Endothelial cell of umbilical vein (primary cell): Measurements from ENCODE around the gene MDN1.

ENCODE experiments used
- CTCF ChIP-seq, 2 donors: IDR thresholded peaks; 1 replicate in 1 of 2; 2 replicates in 1 of 2; pipeline ENCODE4 v1.5.1; 2011; ENCODE audit warnings: low read length in 2 of 2, mild to moderate bottlenecking in 2 of 2, moderate library complexity in 2 of 2, control low read depth in 1 of 2, inconsistent platforms in 1 of 2, low read depth in 1 of 2; ENCODE audit not compliant: insufficient read depth in 1 of 2; ENCODE audit errors: extremely low read depth in 1 of 2
- EZH2 ChIP-seq: IDR thresholded peaks from 2 replicates; pipeline ENCODE4 v1.6.1; 2012; ENCODE audit warnings: borderline replicate concordance, low read depth, mild to moderate bottlenecking, moderate library complexity, low read length, inconsistent platforms; ENCODE audit not compliant: severe bottlenecking
- FOS ChIP-seq: IDR thresholded peaks from 2 replicates; pipeline ENCODE4 v1.6.1; 2011; ENCODE audit warnings: mild to moderate bottlenecking, low read length, moderate library complexity, borderline replicate concordance; ENCODE audit not compliant: insufficient read depth
- GATA2 ChIP-seq: IDR thresholded peaks from 2 replicates; pipeline ENCODE4 v1.7.0; 2011; ENCODE audit warnings: low read depth, mild to moderate bottlenecking, moderate library complexity, mixed read lengths, low read length; ENCODE audit not compliant: insufficient read length, insufficient read depth
- JUN ChIP-seq: IDR thresholded peaks from 2 replicates; pipeline ENCODE4 v1.6.1; 2011; ENCODE audit warnings: borderline replicate concordance, low read depth; ENCODE audit not compliant: insufficient read length, insufficient read depth
- MYC ChIP-seq: IDR thresholded peaks from one replicate; pipeline ENCODE4 v1.6.1; 2011; ENCODE audit warnings: mild to moderate bottlenecking, low read depth, low read length
- POLR2A ChIP-seq: IDR thresholded peaks from 2 replicates; pipeline ENCODE4 v1.6.1; 2012; ENCODE audit warnings: low read depth, mild to moderate bottlenecking, control low read depth, low read length
- POLR2AphosphoS5 ChIP-seq: IDR thresholded peaks from 2 replicates; pipeline ENCODE4 v1.6.1; 2012; ENCODE audit warnings: low read depth, mild to moderate bottlenecking, control low read depth, low read length, moderate library complexity; ENCODE audit not compliant: insufficient read depth
- TF ChIP-seq, protein P1 (sequence below): IDR thresholded peaks from 2 replicates; pipeline ENCODE4 v1.6.1; 2011; ENCODE audit not compliant: insufficient read depth, insufficient read length

DNA sequence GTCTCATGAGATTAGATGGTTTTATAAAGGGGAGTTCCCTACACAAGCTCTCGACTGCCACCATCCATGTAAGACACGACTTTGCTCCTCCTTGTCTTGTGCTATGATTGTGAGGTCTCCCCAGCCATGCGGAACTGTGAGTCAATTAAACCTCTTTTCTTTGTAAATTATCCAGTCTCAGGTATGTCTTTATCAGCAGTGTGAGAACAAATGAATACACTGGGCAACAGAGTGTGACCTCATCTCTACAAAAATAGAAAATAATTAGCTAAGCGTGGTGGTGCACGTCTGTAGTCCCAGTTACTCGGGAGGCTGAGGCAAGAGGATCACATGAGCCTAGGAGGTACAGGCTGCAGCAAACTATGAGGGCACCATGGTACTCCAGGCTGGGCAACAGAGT lies 51.3 kb downstream of the MDN1 start:
- TF ChIP-seq CTCF (IDR thresholded peaks at IDR 0.05; ENCODE audit: extremely low read depth in 1 of 2, insufficient read depth in 1 of 2, low read depth in 1 of 2, low read length in 2 of 2) (no peak), FOS (no peak), JUN (no peak), POLR2AphosphoS5 (no peak), POLR2A (no peak), EZH2 (no peak), MYC (no peak), GATA2 (no peak)
- TF ChIP-seq, protein P1, sequence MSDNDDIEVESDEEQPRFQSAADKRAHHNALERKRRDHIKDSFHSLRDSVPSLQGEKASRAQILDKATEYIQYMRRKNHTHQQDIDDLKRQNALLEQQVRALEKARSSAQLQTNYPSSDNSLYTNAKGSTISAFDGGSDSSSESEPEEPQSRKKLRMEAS: no peak
